ENCODE results near the gene EEF1AKMT1.

EEF1AKMT1 gene

GRCh38 chr13:20718958-20719566 lies 54.7 kb downstream of the EEF1AKMT1 start:
- DNase-seq (ENCODE audit: low spot score): no peak

- no peak for DNase-seq (ENCODE audit: low spot score)
Observed at GRCh38 chr13:20717581-20718542, 55.9 kb downstream of the EEF1AKMT1 start.

- peak; percentile 14 for DNase-seq (ENCODE audit: low spot score)
Observed at GRCh38 chr13:20716951-20717350, 56.8 kb downstream of the EEF1AKMT1 start.

GRCh38 chr13:20715330-20715712 lies 58.4 kb downstream of the EEF1AKMT1 start:
- DNase-seq (ENCODE audit: low spot score): no peak

GRCh38 chr13:20714563-20715329 lies 59.0 kb downstream of the EEF1AKMT1 start:
- no peak for DNase-seq (ENCODE audit: low spot score)

- peak; percentile 38 for DNase-seq (ENCODE audit: low spot score)
Observed at GRCh38 chr13:20714161-20714560, 59.6 kb downstream of the EEF1AKMT1 start.

GRCh38 chr13:20713751-20714150 lies 60.0 kb downstream of the EEF1AKMT1 start:
- DNase-seq (ENCODE audit: low spot score): peak; percentile 52

GRCh38 chr13:20713014-20713376 lies 60.8 kb downstream of the EEF1AKMT1 start:
- DNase-seq (ENCODE audit: low spot score): peak; percentile 20

- DNase-seq (ENCODE audit: low spot score): peak; percentile 36
Observed at GRCh38 chr13:20711301-20712044, 62.3 kb downstream of the EEF1AKMT1 start.

- DNase-seq (ENCODE audit: low spot score): no peak
Observed at GRCh38 chr13:20709782-20710181, 64.0 kb downstream of the EEF1AKMT1 start.

GRCh38 chr13:20709369-20709768 lies 64.4 kb downstream of the EEF1AKMT1 start:
- no peak for DNase-seq (ENCODE audit: low spot score)

- no peak for DNase-seq (ENCODE audit: low spot score)
Observed at GRCh38 chr13:20708216-20708615, 65.5 kb downstream of the EEF1AKMT1 start.

GRCh38 chr13:20706661-20707060 lies 67.1 kb downstream of the EEF1AKMT1 start:
- no peak for DNase-seq (ENCODE audit: low spot score)

GRCh38 chr13:20704459-20705069 lies 69.2 kb downstream of the EEF1AKMT1 start:
- peak; percentile 27 for DNase-seq (ENCODE audit: low spot score)

- DNase-seq (ENCODE audit: low spot score): peak; percentile 93
Observed at GRCh38 chr13:20703780-20704458, 69.8 kb downstream of the EEF1AKMT1 start.

GRCh38 chr13:20702915-20703779 lies 70.6 kb downstream of the EEF1AKMT1 start, which contains the start of gene IL17D:
IL17D (plus strand) TSS chr13:20703699; CDS start chr13:20704002, 303 bp downstream.
- peak; percentile 56 for DNase-seq (ENCODE audit: low spot score)

GRCh38 chr13:20702530-20702914 lies 71.2 kb downstream of the EEF1AKMT1 start:
- peak; percentile 42 for DNase-seq (ENCODE audit: low spot score)

- no peak for DNase-seq (ENCODE audit: low spot score)
Observed at GRCh38 chr13:20701461-20701860, 72.3 kb downstream of the EEF1AKMT1 start.

- DNase-seq (ENCODE audit: low spot score): no peak
Observed at GRCh38 chr13:20700288-20700687, 73.5 kb downstream of the EEF1AKMT1 start.

GRCh38 chr13:20699715-20700114 lies 74.0 kb downstream of the EEF1AKMT1 start:
- no peak for DNase-seq (ENCODE audit: low spot score)
